ENCODE data around the gene TIMM17A. TPM values are rescaled to one million over a fixed set of nuclear protein-coding genes. Genes with fewer than 3 reads are reported as not detected.

Gene TIMM17A
- total RNA-seq, 6 experiments from 2014 or later: 26.5 to 44.1 (median 38.1) TPM

DNA sequence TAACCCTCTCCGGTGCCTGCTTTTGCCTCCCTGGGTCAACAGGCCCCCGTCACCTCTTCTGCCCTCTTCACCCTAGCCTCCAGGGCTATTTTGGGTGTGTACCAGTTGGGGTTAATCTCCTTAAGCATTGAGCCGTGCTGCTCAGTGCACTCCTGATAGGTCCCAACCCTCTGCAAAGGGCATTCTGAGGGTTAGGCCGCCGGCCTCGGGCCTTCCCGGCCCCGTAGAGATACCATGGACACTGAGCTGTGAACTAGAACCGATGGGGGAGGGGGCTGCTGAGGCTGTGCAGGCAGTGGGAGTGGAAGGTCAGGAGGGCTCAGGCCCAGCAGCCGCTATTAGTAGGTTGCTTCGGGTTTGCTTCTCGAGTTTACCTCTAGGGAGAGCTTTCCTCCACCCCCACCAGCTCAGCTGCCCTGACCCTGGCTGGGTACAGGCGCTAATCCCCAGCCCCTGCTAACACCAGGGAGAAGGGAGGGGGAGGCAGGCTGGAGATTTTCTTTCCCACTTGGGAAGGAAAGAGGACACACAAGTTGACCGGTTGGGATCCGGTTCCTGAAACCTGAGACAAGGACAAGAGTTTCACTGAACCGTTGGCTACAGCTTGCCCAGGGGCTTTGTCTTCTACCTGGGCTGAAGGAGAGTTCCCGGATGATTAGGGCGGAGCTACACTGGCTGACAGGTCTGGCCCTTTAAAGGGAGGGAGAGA is 13.7 kb upstream of the TIMM17A start:
- DNase-seq: no peak
- Histone ChIP-seq H3K36me3 (no peaks in the 10 kb centered on the region), H3K4me1 (no peaks in the 10 kb centered on the region), H3K9me3 (no peaks in the 10 kb centered on the region), H3K27me3 (no peaks in the 10 kb centered on the region), H3K4me3 (no peak overlapping the region), H3K27ac (no peak overlapping the region)
- WGBS (ENCODE audit: insufficient coverage, low coverage, low lambda C conversion rate, missing lambda C conversion rate): 73% methylated on average over 2 of the region's 18 CpGs
- intact Hi-C loops (cut with DNase I): no loop called here
- TF ChIP-seq POLR2A (IDR thresholded peaks at IDR 0.05): no peak
- TF ChIP-seq, protein P1, sequence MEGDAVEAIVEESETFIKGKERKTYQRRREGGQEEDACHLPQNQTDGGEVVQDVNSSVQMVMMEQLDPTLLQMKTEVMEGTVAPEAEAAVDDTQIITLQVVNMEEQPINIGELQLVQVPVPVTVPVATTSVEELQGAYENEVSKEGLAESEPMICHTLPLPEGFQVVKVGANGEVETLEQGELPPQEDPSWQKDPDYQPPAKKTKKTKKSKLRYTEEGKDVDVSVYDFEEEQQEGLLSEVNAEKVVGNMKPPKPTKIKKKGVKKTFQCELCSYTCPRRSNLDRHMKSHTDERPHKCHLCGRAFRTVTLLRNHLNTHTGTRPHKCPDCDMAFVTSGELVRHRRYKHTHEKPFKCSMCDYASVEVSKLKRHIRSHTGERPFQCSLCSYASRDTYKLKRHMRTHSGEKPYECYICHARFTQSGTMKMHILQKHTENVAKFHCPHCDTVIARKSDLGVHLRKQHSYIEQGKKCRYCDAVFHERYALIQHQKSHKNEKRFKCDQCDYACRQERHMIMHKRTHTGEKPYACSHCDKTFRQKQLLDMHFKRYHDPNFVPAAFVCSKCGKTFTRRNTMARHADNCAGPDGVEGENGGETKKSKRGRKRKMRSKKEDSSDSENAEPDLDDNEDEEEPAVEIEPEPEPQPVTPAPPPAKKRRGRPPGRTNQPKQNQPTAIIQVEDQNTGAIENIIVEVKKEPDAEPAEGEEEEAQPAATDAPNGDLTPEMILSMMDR (IDR thresholded peaks at IDR 0.05): no peak
- ATAC-seq: no peak

DNA sequence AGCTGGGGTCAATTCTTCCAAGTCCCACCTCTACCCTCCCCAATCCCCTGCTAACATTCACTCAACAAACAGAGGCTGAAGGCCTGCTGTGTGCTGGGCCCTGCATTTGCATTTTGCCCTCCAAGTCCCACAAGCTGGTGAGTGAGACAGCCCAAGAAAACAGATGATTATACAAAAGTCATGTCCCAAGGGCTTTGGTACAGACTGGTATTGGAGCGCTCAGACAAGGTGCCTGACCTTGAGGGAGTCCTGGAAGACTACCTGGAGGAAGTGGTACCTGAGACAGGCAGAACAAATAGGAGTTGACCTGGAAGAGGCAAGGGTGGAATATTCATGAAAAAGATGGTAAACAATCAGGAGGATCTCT is 13.2 kb upstream of the TIMM17A start:
- ATAC-seq: no peak
- no peaks in the 10 kb centered on the region for H3K4me1 ChIP-seq
- H3K9me3 ChIP-seq: no peaks in the 10 kb centered on the region
- H3K36me3 ChIP-seq: no peaks in the 10 kb centered on the region
- WGBS (ENCODE audit: insufficient coverage, low coverage, low lambda C conversion rate, missing lambda C conversion rate): no CpG with 5 or more reads among the region's 1 CpG
- TF ChIP-seq POLR2A (IDR thresholded peaks at IDR 0.05): no peak
- TF ChIP-seq, protein P1 (IDR thresholded peaks at IDR 0.05): no peak
- intact Hi-C loops (cut with DNase I): no loop called here
- H3K4me3 ChIP-seq: no peak overlapping the region
- no peak for DNase-seq
- H3K27ac ChIP-seq: no peak overlapping the region
- H3K27me3 ChIP-seq: no peaks in the 10 kb centered on the region

DNA sequence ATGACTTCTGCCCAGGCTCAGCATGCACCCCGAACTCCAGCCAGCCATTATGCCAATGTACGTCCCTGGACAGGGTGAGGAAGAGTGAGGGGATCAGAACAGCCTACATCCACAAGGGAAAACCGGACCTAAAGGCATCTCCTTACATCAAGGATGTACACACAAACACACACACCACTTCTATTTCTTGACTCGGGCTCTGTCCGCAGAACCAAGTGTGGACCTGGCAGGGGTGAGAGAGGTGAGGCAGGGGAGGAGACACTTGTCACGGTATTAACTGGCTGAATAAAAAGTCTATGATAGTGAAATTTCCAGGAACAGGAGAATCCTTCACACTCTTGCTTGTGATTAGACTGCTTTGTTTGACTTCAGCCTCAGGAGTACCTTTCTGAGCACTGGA is 11.3 kb upstream of the TIMM17A start:
- no peaks in the 10 kb centered on the region for H3K27me3 ChIP-seq
- DNase-seq (no peak), ATAC-seq (no peak)
- no peak overlapping the region for H3K27ac ChIP-seq
- no peaks in the 10 kb centered on the region for H3K9me3 ChIP-seq
- H3K36me3 ChIP-seq: no peaks in the 10 kb centered on the region
- TF ChIP-seq POLR2A (IDR thresholded peaks at IDR 0.05): no peak
- TF ChIP-seq, protein P1 (IDR thresholded peaks at IDR 0.05): no peak
- 68% methylated on average over 5 of the region's 6 CpGs for WGBS (ENCODE audit: insufficient coverage, low coverage, low lambda C conversion rate, missing lambda C conversion rate)
- H3K4me1 ChIP-seq: no peaks in the 10 kb centered on the region
- intact Hi-C loops (cut with DNase I): no loop called here
- H3K4me3 ChIP-seq: no peak overlapping the region

DNA sequence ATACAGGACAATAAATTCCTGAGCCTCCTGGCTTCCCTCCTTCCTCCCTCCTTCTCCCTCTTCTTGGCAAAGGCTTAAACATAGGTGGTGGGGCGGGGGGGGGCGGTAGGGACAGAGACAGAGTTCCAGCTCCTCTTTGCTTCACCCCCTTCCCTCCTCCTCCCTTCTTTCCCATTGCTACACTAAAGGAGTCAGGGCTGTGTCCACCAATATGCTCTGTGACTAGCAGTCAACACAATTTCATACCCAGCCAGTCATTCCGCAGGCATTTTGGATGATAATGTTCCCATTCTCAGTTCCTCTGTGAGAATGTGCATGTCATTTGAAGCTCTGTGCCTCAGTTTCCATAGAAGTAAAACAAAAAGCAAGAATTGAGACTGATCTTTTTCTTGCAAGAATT is 10.7 kb upstream of the TIMM17A start:
- H3K27me3 ChIP-seq: no peaks in the 10 kb centered on the region
- no peak for ATAC-seq
- H3K27ac ChIP-seq: no peak overlapping the region
- no peaks in the 10 kb centered on the region for H3K4me1 ChIP-seq
- TF ChIP-seq, protein P1 (IDR thresholded peaks at IDR 0.05): no peak
- no peak for TF ChIP-seq POLR2A (IDR thresholded peaks at IDR 0.05)
- peak overlapping the region in 2 of 3 donors; percentile 2 to 39 for H3K4me3 ChIP-seq
- no peak for DNase-seq
- intact Hi-C loops (cut with DNase I): no loop called here
- H3K9me3 ChIP-seq: no peaks in the 10 kb centered on the region
- 30% methylated on average over 2 of the region's 3 CpGs for WGBS (ENCODE audit: insufficient coverage, low coverage, low lambda C conversion rate, missing lambda C conversion rate)
- H3K36me3 ChIP-seq: no peaks in the 10 kb centered on the region
